ENCODE data around the gene COL4A2. TPM values are rescaled to one million over a fixed set of nuclear protein-coding genes. Genes with fewer than 3 reads are reported as not detected.

COL4A2 gene
- total RNA-seq, 2 experiments from 2014 or later: not detected

DNA sequence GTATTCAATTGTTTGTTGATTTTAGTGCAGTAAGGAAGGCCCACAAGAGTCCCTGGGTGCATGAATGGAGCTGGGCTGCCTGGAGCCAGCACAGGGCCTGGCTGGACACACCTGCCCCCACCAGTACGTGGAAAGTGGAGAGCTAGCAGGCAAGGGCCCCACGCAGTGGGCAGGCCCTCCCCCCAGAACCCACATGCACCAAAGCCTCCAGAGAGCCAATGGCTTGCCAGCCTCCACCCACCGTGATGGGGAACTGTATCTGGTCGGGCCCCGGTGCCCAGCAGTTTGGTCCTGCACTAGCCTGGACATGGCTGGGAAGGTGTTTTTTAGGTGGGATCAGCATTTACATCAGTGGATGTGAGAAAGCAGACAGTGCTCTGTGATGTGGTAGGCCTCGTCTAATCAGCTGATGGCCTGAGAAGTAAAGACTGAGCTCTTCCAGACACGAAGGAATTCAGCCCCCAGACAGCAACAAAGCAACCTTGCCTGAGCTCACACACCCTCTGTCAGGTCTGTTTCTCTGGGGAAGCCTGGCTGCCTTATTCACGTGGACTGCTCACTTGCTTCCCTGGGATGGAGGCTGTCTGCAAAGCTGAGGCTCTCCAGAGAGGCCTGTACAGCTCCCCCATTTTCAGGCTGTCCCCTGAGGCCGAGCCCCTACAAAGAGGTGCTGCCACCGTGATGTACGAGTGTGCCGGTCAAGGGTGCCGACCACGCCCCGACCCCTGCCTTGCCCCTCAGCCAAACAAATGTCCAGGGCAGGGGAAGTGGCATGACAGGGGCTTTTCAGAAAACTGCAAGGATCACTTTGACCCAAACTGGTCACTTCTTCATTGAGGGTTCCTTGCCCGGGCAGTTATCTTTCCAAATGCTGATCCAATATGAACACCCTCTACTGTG is 226.9 kb downstream of the COL4A2 start:
- no peak overlapping the region for H3K27ac Mint-ChIP-seq
- intact Hi-C loops (cut with micrococcal nuclease): no loop called here
- H3K4me1 Mint-ChIP-seq (ENCODE audit: low read depth): peaks cover 3% of the 10 kb centered on the region
- no peaks in the 10 kb centered on the region for H3K27me3 Mint-ChIP-seq
- ChIA-PET POLR2A (no interaction called here), CTCF (no interaction called here)
- DNase-seq (no peak), ATAC-seq (no peak)
- H3K4me3 Mint-ChIP-seq: no peak overlapping the region
- TF ChIP-seq, protein P1, sequence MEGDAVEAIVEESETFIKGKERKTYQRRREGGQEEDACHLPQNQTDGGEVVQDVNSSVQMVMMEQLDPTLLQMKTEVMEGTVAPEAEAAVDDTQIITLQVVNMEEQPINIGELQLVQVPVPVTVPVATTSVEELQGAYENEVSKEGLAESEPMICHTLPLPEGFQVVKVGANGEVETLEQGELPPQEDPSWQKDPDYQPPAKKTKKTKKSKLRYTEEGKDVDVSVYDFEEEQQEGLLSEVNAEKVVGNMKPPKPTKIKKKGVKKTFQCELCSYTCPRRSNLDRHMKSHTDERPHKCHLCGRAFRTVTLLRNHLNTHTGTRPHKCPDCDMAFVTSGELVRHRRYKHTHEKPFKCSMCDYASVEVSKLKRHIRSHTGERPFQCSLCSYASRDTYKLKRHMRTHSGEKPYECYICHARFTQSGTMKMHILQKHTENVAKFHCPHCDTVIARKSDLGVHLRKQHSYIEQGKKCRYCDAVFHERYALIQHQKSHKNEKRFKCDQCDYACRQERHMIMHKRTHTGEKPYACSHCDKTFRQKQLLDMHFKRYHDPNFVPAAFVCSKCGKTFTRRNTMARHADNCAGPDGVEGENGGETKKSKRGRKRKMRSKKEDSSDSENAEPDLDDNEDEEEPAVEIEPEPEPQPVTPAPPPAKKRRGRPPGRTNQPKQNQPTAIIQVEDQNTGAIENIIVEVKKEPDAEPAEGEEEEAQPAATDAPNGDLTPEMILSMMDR (IDR thresholded peaks at IDR 0.05): no peak
- no peaks in the 10 kb centered on the region for H3K36me3 Mint-ChIP-seq (ENCODE audit: low read depth)
- no peaks in the 10 kb centered on the region for H3K9me3 Mint-ChIP-seq

DNA sequence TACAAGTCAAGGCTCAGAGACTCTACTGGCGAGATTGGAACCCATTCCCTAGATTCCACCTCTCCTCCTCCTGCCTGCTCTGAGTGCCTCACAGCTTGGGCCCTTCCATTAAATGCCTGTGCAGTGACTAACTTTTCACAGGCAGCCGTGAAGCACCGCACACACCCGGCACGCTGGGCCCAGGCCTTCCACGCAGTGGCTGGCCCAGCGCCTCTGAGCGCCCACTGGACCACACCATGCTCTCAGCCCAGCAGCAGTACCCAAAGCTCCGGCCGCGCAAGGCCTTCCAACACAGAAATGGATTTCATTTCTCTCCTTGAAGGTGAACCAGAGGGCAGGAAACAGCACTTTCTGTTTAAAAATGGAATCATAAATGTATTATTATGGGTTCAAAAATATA is 228.4 kb downstream of the COL4A2 start:
- POLR2A ChIA-PET: no interaction called here
- H3K36me3 Mint-ChIP-seq (ENCODE audit: low read depth): no peaks in the 10 kb centered on the region

DNA sequence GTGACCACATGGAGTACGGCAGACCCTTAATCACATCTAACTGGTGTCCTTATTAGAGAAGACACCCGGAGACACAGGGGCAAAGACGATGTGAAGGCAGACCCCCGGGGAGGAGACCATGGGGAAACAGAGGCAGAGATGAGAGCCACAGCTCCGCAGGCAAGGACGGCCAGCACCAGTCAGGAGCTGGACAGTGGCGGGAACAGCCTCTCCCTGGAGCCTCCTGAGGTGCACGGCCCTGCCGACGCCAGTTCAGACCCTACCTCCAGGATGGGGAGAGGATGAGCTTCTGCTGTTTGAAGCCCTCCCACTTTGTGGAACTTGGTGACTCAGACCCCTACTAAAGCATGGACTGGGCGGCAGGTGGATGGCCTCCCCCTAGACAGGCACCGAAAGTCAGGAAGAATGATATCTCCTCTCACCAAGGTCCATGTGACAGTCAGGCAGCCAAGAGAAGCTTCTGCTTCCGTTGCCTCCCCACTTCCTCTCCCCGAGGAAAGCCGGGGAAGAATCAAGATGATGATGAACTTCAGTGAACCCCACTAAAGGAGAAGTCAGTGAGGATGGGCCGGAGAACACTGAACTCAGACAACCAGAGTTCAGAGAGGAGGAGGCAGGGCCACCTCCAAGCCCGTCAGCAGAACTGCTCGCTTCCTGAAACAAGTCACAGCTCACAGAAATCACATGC is 229.1 kb downstream of the COL4A2 start:
- ATAC-seq: no peak
- TF ChIP-seq, protein P1 (IDR thresholded peaks at IDR 0.05): no peak
- no peak for DNase-seq
- Mint-ChIP-seq H3K27me3 (no peaks in the 10 kb centered on the region), H3K27ac (no peak overlapping the region), H3K4me1 (ENCODE audit: low read depth) (peaks cover 3% of the 10 kb centered on the region), H3K4me3 (no peak overlapping the region), H3K36me3 (ENCODE audit: low read depth) (no peaks in the 10 kb centered on the region), H3K9me3 (no peaks in the 10 kb centered on the region)
- intact Hi-C loops (cut with micrococcal nuclease): no loop called here
- ChIA-PET CTCF (interaction anchor here (0.8 kb wide), 1 partner anchor 80 kb away, joined by 3 read pairs; no protein-coding TSS in a partner anchor), POLR2A (no interaction called here)

More for the DNA sequence above, 228.4 kb downstream of the COL4A2 start:
- CTCF ChIA-PET: interaction anchor here (0.8 kb wide), 1 partner anchor 80 kb away, joined by 3 read pairs; no protein-coding TSS in a partner anchor
- TF ChIP-seq, protein P1 (IDR thresholded peaks at IDR 0.05): no peak
- Mint-ChIP-seq H3K4me3 (no peak overlapping the region), H3K4me1 (ENCODE audit: low read depth) (peaks cover 3% of the 10 kb centered on the region), H3K27me3 (no peaks in the 10 kb centered on the region), H3K9me3 (no peaks in the 10 kb centered on the region), H3K27ac (no peak overlapping the region)
- intact Hi-C loops (cut with micrococcal nuclease): no loop called here
- ATAC-seq (no peak), DNase-seq (no peak)

DNA sequence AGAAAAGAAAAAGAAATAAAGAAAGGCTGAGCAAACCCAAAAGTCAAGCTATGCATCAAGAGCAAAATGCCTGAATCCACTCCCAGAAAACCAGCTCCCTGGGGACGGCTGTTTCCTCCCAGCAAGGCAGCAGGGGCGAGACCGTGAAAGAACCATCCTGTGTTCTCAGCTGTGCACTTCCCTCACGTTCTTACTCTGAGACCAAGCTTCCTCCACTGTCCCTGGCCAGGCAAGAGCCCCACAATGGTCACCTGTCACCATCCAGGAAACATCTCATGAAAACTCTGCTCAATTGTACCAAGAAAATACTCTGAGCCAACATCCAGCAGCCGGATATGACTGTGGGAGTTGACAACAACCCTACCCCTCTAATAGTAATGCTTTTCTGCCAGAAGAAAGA is 231.5 kb downstream of the COL4A2 start:
- TF ChIP-seq, protein P1 (IDR thresholded peaks at IDR 0.05): no peak
- H3K9me3 Mint-ChIP-seq: no peaks in the 10 kb centered on the region

DNA sequence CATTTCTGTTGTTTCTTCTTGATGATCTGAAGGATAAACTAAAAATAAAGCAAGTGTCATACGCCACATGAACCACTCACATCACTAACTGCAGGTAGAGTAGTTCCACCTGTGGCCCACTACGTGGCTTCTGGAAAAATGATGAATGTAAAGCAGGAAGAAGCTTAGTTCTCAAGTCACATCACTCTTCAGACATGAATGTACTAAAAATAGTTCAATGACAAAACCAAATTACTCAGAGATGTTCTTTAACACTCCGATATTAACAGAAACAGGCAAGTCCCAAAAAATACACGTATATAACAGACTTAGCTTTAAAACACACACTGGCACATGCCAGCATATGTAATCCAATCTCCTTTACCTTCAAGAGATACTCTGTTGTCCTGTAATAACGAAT is 232.8 kb downstream of the COL4A2 start:
- ChIA-PET POLR2A (interaction anchor here (1.2 kb wide), 1 partner anchor 12 kb away, joined by 4 read pairs; no protein-coding TSS in a partner anchor), CTCF (interaction anchor here (1.6 kb wide), 1 partner anchor 84 kb away, joined by 3 read pairs; no protein-coding TSS in a partner anchor)
- Mint-ChIP-seq H3K9me3 (no peaks in the 10 kb centered on the region), H3K27me3 (no peaks in the 10 kb centered on the region), H3K4me3 (no peak overlapping the region), H3K27ac (no peak overlapping the region), H3K4me1 (ENCODE audit: low read depth) (peaks cover 3% of the 10 kb centered on the region), H3K36me3 (ENCODE audit: low read depth) (no peaks in the 10 kb centered on the region)
- DNase-seq: no peak
- intact Hi-C loops (cut with micrococcal nuclease): no loop called here
- ATAC-seq: no peak
- TF ChIP-seq, protein P1 (IDR thresholded peaks at IDR 0.05): no peak

More for the DNA sequence above, 231.5 kb downstream of the COL4A2 start:
- POLR2A ChIA-PET: no interaction called here
- ATAC-seq (no peak), DNase-seq (no peak)
- CTCF ChIA-PET: no interaction called here
- Mint-ChIP-seq H3K4me1 (ENCODE audit: low read depth) (peaks cover 3% of the 10 kb centered on the region), H3K27ac (no peak overlapping the region), H3K36me3 (ENCODE audit: low read depth) (no peaks in the 10 kb centered on the region), H3K27me3 (no peaks in the 10 kb centered on the region), H3K4me3 (no peak overlapping the region)
- intact Hi-C loops (cut with micrococcal nuclease): no loop called here
